22Rv1 (cell line): ENCODE results near the gene SCLT1.

Source experiments
- H3K27ac ChIP-seq: fragments of 450-650 bp; 2 replicates; pipeline ENCODE4 v1.5.1; 2017
- CTCF ChIP-seq: fragments of 450-650 bp; IDR thresholded peaks from 2 replicates; pipeline ENCODE4 v1.5.1; 2017; ENCODE audit warnings: mild to moderate bottlenecking
- ZFX ChIP-seq: fragments of 450-650 bp; IDR thresholded peaks from 2 replicates; pipeline ENCODE4 v1.6.1; 2017; ENCODE audit warnings: antibody characterized with exemption, borderline replicate concordance

SCLT1 gene

GRCh38 chr4:129117705-129118104 lies 24.4 kb upstream of the SCLT1 start:
- no peak overlapping the region for H3K27ac ChIP-seq
- TF ChIP-seq ZFX (no peak), CTCF (no peak)

- no peak for TF ChIP-seq ZFX
- no peak for TF ChIP-seq CTCF
- no peak overlapping the region for H3K27ac ChIP-seq
These were observed 20.6 kb upstream of the SCLT1 start for GRCh38 chr4:129113919-129114318.

- no peak overlapping the region for H3K27ac ChIP-seq
- TF ChIP-seq ZFX (no peak), CTCF (no peak)
These were observed 20.1 kb upstream of the SCLT1 start for GRCh38 chr4:129113434-129113833.

- TF ChIP-seq ZFX, result no peak
- no peak overlapping the region for H3K27ac ChIP-seq
These were observed 18.6 kb upstream of the SCLT1 start for GRCh38 chr4:129111919-129112318.

- no peak for TF ChIP-seq ZFX
- H3K27ac ChIP-seq, result no peak overlapping the region
These were observed 17.6 kb upstream of the SCLT1 start for GRCh38 chr4:129110931-129111330.

GRCh38 chr4:129109965-129110824 lies 16.9 kb upstream of the SCLT1 start:
- H3K27ac ChIP-seq, result no peak overlapping the region

GRCh38 chr4:129098531-129099001 lies 5.2 kb upstream of the SCLT1 start:
- TF ChIP-seq CTCF, result no peak
- TF ChIP-seq ZFX, result no peak
- H3K27ac ChIP-seq, result no peak overlapping the region

More at GRCh38 chr4:129109965-129110824, 16.9 kb upstream of the SCLT1 start:
- TF ChIP-seq CTCF (no peak), ZFX (no peak)

GRCh38 chr4:129095811-129096454 lies 2.6 kb upstream of the SCLT1 start, which contains the start of gene C4orf33:
C4orf33 (plus strand) TSS chr4:129096152; CDS start chr4:129102611, 6,459 bp downstream.
- TF ChIP-seq ZFX (no peak), CTCF (no peak)
- H3K27ac ChIP-seq, result peak within 1 kb of the TSS; percentile 93
